GM10847 (cell line): ENCODE data around the gene TBC1D22A.

Experiments
- POLR2A ChIP-seq: IDR thresholded peaks from 2 replicates; pipeline ENCODE4 v1.6.1; 2011; ENCODE audit not compliant: insufficient read length; ENCODE audit errors: extremely low read depth

Gene TBC1D22A

DNA sequence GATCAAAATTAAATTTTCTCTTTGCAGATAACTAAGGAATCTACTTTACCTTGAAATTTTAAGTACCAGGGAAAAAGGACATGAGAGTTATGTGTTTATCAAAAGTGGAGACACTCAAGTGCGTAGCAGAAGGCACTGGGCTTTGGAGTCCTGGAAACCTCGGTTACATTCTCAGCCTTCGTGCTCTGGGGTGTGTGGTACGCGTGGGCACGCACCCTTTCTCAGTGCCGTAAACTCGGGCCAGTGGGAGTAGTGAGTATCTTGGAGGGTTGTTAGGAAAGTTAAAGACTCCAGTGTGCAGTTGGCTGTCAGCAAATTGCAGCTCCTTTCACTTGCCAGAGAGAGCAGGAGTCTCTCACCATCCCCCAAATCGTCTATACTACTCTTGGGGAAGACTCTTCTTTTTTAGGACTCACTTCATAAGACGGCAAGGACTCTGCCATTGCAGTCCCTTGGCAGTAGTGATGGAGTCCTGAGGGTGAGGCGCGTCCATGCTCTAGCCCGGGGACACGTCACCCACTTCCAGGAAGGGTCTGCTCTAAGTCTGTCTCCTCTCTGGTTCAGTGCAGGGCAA lies 171.8 kb downstream of the TBC1D22A start:
- TF ChIP-seq POLR2A = no peak

DNA sequence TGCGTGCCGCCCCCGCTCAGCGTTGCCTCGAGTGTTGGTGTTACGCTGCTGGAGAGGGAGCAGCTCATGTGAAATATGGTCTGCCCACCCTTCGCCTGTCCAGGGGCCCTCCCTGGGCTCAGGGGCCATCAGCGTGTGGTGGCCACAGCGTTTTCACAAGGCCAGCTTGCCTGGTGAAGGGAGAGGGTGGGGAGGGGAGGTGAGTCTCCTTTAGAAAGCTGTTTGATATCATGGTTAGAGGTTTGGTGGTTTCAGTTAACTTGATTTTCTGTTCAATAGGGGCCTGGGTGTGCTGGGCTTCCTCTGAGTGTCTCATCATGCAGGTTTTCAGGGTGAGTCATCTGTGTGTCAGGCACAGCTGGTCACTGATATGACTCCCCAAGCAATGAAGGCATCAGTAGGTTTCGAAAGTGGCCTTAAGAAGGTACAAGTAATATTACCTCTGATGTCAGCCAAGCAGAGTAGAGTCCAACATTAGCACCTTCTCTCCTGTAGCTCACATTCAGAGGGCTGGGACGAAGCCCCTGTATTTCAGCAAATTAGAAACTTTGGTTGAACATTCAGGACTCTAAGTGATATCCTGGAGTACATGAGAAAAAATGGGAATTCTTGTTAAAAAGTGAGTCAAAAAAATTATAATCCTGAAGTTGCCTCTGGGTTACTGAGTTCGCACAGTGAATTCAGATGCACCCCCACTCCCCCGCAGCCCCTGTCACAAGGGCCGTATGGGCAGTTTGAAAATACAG lies 172.5 kb downstream of the TBC1D22A start:
- TF ChIP-seq POLR2A = no peak

DNA sequence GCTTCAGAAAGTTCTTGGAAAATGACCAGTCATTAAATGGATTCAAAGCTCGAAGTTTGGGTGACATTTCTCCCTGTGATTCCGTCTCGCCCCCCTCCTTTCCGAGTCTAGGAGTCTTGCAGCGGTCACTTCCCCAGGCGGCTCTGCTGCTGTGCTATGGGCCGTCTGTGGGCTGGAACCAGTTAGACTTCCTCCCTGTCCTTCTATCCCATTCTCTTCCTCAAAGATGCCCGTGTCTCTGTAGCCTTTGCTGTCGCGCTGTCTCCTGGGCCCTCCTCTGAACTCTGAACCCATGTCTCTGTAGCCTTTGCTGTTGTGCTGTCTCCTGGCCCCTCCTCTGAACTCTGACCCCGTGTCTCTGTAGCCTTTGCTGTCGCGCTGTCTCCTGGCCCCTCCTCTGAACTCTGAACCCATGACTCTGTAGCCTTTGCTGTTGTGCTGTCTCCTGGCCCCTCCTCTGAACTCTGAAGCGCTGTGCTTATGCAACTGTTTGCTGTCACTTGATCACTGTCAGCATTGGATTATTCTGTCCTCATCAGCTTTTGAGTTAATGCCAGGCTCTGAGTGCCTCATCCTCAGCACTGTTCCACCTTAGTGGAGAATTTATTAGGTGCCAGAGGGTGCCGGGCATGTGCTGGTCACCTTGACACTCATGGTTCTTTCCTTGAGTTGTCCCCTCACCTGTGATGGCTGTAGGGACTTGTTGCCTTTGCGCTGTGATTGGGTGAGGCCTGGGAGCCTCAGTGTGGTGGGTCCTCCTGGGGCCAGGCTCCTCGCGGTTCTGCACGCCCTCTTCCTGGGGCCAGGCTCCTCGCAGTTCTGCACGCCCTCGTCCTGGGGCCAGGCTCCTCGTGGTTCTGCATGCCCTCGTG lies 173.3 kb downstream of the TBC1D22A start:
- TF ChIP-seq POLR2A = no peak

- no peak for TF ChIP-seq POLR2A
These were observed 174.0 kb downstream of the TBC1D22A start for GRCh38 chr22:46936378-46936903.

DNA sequence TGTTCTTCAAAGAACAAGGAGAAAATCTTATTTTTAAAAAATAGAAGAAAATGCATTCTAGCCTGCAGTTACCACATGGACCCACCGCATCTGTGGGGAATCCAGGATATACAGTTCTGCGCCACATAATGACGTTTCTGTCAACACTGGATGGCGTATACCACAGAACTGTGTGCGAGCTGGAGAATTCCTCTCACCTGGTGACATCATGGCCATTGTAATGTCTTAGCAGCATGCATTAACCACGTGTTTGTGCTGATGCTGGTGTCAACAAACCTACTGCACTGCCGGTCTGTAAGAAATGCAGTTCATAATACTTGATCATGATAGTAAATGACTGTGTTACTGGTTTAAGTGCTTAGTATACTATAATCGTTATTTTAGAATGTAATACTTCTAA lies 174.7 kb downstream of the TBC1D22A start:
- no peak for TF ChIP-seq POLR2A

DNA sequence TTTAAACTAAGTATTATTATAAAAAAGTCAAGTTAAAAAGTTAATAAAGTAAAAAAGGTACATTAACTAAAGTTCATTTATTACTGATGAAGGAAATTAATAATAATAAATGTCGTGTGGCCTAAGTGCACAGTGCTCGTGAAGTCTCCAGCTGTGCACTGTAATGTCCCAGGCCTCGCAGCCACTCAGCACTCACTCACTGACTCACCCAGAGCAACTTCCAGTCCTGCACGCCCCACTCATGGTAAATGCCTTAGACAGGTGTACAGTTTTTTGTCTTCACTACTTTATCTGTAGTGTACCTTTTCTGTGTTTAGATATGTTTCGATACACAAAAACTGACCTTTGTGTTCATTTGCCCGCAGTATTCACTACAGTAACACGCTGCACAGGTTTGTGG lies 175.5 kb downstream of the TBC1D22A start:
- TF ChIP-seq POLR2A = no peak

- TF ChIP-seq POLR2A = no peak
These were observed 179.7 kb downstream of the TBC1D22A start for GRCh38 chr22:46941968-46942798.

DNA sequence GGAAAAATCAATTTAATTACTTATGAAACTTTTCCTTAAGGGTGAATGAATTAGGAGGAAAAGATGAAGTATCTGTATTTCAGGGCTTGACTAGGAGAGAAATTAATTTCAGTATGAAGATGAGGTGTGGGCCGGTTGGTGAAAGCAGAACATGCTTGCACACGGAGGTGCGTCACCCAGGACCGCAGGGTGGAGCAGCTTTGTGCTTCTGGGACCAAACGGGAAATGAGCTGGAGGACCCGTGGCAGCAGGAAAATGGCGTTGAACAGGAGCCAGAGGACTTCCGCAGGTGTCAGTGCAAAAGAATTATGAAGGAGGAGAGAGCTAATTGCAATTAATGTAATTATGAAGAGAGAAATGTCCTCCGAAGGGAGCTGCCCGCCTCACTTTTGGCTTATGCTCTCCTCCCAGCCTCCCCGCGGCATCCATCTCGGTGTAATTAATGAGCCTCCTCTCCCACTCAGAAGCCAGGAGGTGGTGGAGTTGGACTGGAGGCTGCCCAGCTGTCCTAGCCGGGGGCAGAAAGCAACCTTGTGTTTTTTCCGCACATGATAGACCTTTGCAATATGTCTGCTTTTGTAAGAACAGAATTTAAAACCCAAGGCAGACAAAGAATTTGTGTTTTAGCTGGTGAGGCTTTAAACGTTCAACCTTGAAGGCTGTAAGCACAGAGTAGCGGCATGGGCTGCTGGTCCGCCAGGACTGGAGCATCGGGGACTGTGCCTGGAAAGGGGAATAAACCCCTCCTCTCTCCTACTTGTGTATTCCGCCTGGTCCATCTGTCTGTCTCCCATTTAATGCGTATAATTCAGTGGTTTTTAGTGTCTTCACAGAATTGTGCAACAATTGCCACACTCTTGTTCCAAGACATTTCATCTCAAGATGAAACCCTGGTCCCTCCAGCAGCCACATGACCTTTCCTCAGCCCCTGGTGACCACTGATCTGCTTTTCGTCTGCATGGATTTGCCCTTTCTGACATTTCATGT lies 180.6 kb downstream of the TBC1D22A start:
- TF ChIP-seq POLR2A = no peak

DNA sequence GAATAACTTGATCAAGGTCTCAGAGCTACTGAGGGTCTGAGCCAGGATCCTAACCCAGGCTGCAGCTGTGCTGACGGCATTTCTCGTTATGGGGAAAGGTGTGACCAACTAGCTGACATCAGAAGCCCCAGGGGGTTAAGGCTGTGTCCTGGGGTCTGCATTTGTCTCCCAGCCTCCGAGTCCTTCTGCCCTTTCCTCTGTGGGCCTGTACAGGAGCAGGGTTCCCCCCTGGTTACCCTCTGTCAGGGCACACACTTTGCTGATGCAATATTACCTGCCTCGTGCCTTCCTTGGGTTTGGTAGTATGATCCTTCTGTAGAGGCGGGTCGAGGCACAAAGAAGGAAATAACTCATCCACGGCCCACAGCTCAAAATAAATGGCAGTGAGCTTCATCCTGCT lies 183.0 kb downstream of the TBC1D22A start:
- TF ChIP-seq POLR2A = no peak

DNA sequence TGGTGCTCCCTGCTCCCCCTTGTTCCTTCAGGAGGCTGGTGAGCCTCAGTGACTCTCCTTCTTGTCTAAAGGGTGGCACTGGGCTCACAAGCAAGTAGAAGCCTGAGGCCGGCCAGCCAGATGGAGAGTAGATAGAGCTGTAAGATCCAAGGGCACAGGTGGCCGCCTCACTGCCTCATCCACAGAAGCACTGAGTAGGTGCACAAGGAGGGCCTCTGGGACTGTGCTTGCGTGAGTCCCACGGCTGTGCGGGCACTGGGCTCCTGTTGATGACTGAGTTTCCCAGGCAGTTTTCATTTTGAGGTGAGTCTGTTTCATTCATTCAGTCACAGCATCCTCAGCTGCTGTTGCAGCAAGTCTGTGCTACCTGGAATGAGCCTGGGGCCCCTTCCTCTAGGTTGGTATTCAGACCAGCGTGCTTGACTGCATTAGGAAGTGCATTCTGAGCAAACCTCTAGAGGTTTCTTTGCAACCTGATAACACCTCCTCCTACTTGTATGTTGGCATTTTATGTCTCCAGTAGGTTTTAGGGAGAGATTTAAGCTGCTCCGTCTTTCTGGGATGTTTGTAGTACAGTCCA lies 184.0 kb downstream of the TBC1D22A start:
- no peak for TF ChIP-seq POLR2A

- no peak for TF ChIP-seq POLR2A
These were observed 185.2 kb downstream of the TBC1D22A start for GRCh38 chr22:46947516-46948257.

DNA sequence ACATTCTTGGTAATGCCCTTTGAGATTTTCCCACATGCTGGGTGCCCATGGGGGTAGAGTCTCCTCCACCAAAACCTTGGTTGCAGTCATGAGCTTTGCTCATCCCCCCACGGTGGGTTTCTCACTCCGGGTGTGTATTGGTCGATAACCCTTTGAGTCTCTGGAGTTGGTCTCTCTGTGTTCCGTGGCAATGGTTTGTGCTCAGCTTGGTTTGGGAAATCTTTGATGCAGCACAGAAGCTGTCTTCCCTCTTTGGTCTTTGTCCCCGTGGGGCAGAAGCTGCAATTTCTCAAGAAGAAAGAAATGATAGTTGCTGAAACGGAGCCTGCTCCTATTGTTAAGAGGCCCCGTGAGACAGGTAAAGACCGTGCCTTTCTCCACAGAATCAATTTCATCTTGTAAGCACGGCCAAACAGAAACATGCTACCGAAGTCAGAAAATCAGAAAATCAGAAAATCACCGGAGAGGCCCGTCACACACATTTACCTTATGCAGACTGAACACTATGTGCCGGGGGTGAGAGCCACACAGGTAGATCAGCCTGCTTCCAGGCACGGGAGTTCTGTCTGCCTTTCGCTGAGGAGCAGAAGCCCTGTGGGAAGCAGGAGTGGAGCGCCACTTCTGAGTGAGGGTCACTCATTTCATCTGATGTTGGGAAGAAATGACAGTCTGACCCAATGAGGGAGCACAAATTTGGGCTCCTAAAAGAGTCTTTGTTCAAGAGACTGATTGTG lies 186.1 kb downstream of the TBC1D22A start:
- TF ChIP-seq POLR2A = no peak
